HepG2 (cell line): Measurements from ENCODE around the gene LAP3. TPM values are rescaled to one million over a fixed set of nuclear protein-coding genes. Genes with fewer than 3 reads are reported as not detected.

ENCODE experiments used
- ATAC-seq: fragments of 200-7000 bp; cut with Tn5 transposase; 3 replicates; pipeline ENCODE4 v1.9.1; 2020; ENCODE audit warnings: mild to moderate bottlenecking, moderate library complexity
- BruUV-seq: library from RNA; stranded (reverse); fragments of 400-500 nt; replicated peaks from 2 replicates; lab custom pipeline; 2021; lab: Mats Ljungman, UMichigan
- CTCF ChIA-PET: fragments of 300-600 bp; formaldehyde crosslinking; extraction: SDS; loops from one replicate; lab custom pipeline; 2021; ENCODE audit warnings: low total read pairs, inconsistent platforms, low intra/inter-chr PET ratio; lab: Yijun Ruan, JAX
- POLR2A ChIA-PET: fragments of 350-600 bp; sonication (Branson Sonifier 250); formaldehyde crosslinking; loops from one replicate; lab custom pipeline; 2020; ENCODE audit warnings: antibody characterized with exemption, inconsistent platforms; lab: Yijun Ruan, JAX
- DNase-seq: peaks from one replicate; pipeline ENCODE4 v3.0.0-alpha.2; 2015; ENCODE audit warnings: low spot score
- FAIRE-seq: peaks from 3 replicates; lab custom pipeline; 2011; peaks lifted over from hg19 to GRCh38; lab: Jason Lieb, UNC
- H2AFZ ChIP-seq: one replicate; pipeline ENCODE4 v1.6.1; 2011; ENCODE audit warnings: low read length, inconsistent platforms
- H3K27ac ChIP-seq: fragments of 300-600 bp; 3 replicates; pipeline ENCODE4 v1.8.0; 2011; ENCODE audit warnings: mixed run types, mild to moderate bottlenecking, mixed read lengths, low read length, inconsistent platforms; ENCODE audit not compliant: insufficient read depth; ENCODE audit errors: extremely low read length
- H3K27me3 ChIP-seq, 2 experiments: fragments of 200-600 bp in 1 of 2; 2 replicates in 1 of 2; 3 replicates in 1 of 2; pipeline versions ENCODE4 v1.6.0 to v1.8.0; 2011; ENCODE audit warnings: low read length in 2 of 2, mild to moderate bottlenecking in 2 of 2, moderate library complexity in 2 of 2, inconsistent platforms in 1 of 2; ENCODE audit not compliant: insufficient read depth in 2 of 2, control insufficient read depth in 1 of 2
- H3K36me3 ChIP-seq, 2 experiments: fragments of 200-600 bp in 1 of 2; replicated peaks in 1 of 2; 2 replicates in 1 of 2; 3 replicates in 1 of 2; pipeline versions ENCODE4 v1.5.1 to v1.8.0; 2011; ENCODE audit warnings: low read length in 2 of 2, inconsistent platforms in 1 of 2; ENCODE audit not compliant: insufficient read depth in 2 of 2, control insufficient read depth in 1 of 2
- H3K4me1 ChIP-seq: 2 replicates; pipeline ENCODE4 v1.5.1; 2012; ENCODE audit warnings: low read length, inconsistent platforms; ENCODE audit not compliant: insufficient read depth
- H3K4me2 ChIP-seq: 2 replicates; pipeline ENCODE4 v1.6.0; 2011; ENCODE audit warnings: low read depth, low read length, inconsistent platforms
- H3K4me3 ChIP-seq, 3 experiments: fragments of 200-600 bp in 1 of 3; sonication (generic), shearing (Covaris generic) in 1 of 3; replicated peaks in 1 of 3; 2 replicates each; pipeline ENCODE4 v1.5.1; 2011 to 2016; ENCODE audit warnings: low read length in 3 of 3, inconsistent platforms in 2 of 3, low read depth in 2 of 3, mild to moderate bottlenecking in 2 of 3, control low read depth in 1 of 3, mixed read lengths in 1 of 3; ENCODE audit not compliant: insufficient read depth in 1 of 3
- H3K79me2 ChIP-seq: one replicate; pipeline ENCODE4 v1.6.1; 2011; ENCODE audit warnings: low read length, inconsistent platforms; ENCODE audit not compliant: insufficient read depth
- H3K9ac ChIP-seq: 2 replicates; pipeline ENCODE4 v1.6.0; 2011; ENCODE audit warnings: mild to moderate bottlenecking, low read depth, low read length, inconsistent platforms; ENCODE audit not compliant: insufficient read depth
- H3K9me3 ChIP-seq: 2 replicates; pipeline ENCODE4 v1.5.1; 2012; ENCODE audit warnings: mild to moderate bottlenecking, low read length
- H4K20me1 ChIP-seq: 2 replicates; pipeline ENCODE4 v1.6.0; 2011; ENCODE audit warnings: inconsistent platforms, mild to moderate bottlenecking, low read length, moderate library complexity; ENCODE audit not compliant: insufficient read depth
- AGO2 ChIP-seq: fragments of 200-400 bp; formaldehyde crosslinking; optimal IDR thresholded peaks from 2 replicates; pipeline ENCODE3; 2017; ENCODE audit warnings: mild to moderate bottlenecking, low read depth, low read length, moderate library complexity
- ATF7 ChIP-seq, 2 experiments: fragments of 450-650 bp in 1 of 2; sonication (generic) in 1 of 2; formaldehyde crosslinking in 1 of 2; IDR thresholded peaks; 2 replicates each; pipeline versions ENCODE4 v1.4.0 to v1.6.1; 2016 to 2020; ENCODE audit warnings: antibody characterized with exemption in 1 of 2, mild to moderate bottlenecking in 1 of 2, missing genetic modification reagents in 1 of 2
- BRD4 ChIP-seq: sonication (generic); formaldehyde crosslinking; IDR thresholded peaks from 2 replicates; pipeline ENCODE4 v1.4.0; 2020; ENCODE audit warnings: missing genetic modification reagents
- CENPBD1 ChIP-seq: sonication (generic); formaldehyde crosslinking; IDR thresholded peaks from 2 replicates; pipeline ENCODE4 v1.8.0; 2022; ENCODE audit warnings: missing genetic modification reagents, low read depth, mild to moderate bottlenecking, borderline replicate concordance
- GFI1 ChIP-seq: sonication (generic); formaldehyde crosslinking; IDR thresholded peaks from 2 replicates; pipeline ENCODE4 v1.5.0; 2020; ENCODE audit warnings: missing genetic modification reagents, mild to moderate bottlenecking, borderline replicate concordance
- KLF13 ChIP-seq: sonication (generic); formaldehyde crosslinking; IDR thresholded peaks from 2 replicates; pipeline ENCODE4 v1.4.0; 2020; ENCODE audit warnings: mild to moderate bottlenecking, missing genetic modification reagents
- MXD1 ChIP-seq: sonication (generic); formaldehyde crosslinking; IDR thresholded peaks from 2 replicates; pipeline ENCODE4 v1.4.0; 2020; ENCODE audit warnings: mild to moderate bottlenecking, missing genetic modification reagents
- NR0B2 ChIP-seq: sonication (generic); formaldehyde crosslinking; IDR thresholded peaks from 2 replicates; pipeline ENCODE4 v1.4.0; 2020; ENCODE audit warnings: mild to moderate bottlenecking, missing genetic modification reagents
- NR2F6 ChIP-seq, 2 experiments: IDR thresholded peaks; 2 replicates each; pipeline ENCODE4 v1.6.1; 2016; ENCODE audit warnings: antibody characterized with exemption in 1 of 2, mild to moderate bottlenecking in 1 of 2
- PLRG1 ChIP-seq: fragments of 450-650 bp; conservative IDR thresholded peaks from 2 replicates; pipeline ENCODE4 v1.6.1; 2016
- POLR2A ChIP-seq, 2 experiments: IDR thresholded peaks; 2 replicates each; pipeline ENCODE4 v1.6.1; 2011; ENCODE audit warnings: low read depth in 2 of 2, low read length in 2 of 2, mild to moderate bottlenecking in 1 of 2, moderate library complexity in 1 of 2; ENCODE audit not compliant: insufficient read depth in 1 of 2
- RAD21 ChIP-seq: fragments of 450-650 bp; formaldehyde crosslinking; IDR thresholded peaks from 2 replicates; pipeline ENCODE4 v1.5.0; 2020; ENCODE audit warnings: mild to moderate bottlenecking
- TBX3 ChIP-seq: fragments of 450-650 bp; IDR thresholded peaks from 2 replicates; pipeline ENCODE4 v1.6.1; 2017; ENCODE audit warnings: antibody characterized with exemption, mild to moderate bottlenecking, inconsistent platforms, borderline replicate concordance
- ZBTB42 ChIP-seq: sonication (generic); formaldehyde crosslinking; IDR thresholded peaks from 2 replicates; pipeline ENCODE4 v1.5.0; 2020; ENCODE audit warnings: mild to moderate bottlenecking, missing genetic modification reagents
- ZGPAT ChIP-seq: IDR thresholded peaks from 2 replicates; pipeline ENCODE4 v1.6.1; 2016; ENCODE audit warnings: mild to moderate bottlenecking
- ZNF124 ChIP-seq: sonication (generic); formaldehyde crosslinking; IDR thresholded peaks from 2 replicates; pipeline ENCODE4 v1.4.0; 2020; ENCODE audit warnings: missing genetic modification reagents
- ZNF232 ChIP-seq: sonication (generic); formaldehyde crosslinking; IDR thresholded peaks from 2 replicates; pipeline ENCODE4 v1.4.0; 2020; ENCODE audit warnings: missing genetic modification reagents, borderline replicate concordance
- ZNF546 ChIP-seq: sonication (generic); formaldehyde crosslinking; conservative IDR thresholded peaks from 2 replicates; pipeline ENCODE4 v1.8.1; 2023; ENCODE audit warnings: mild to moderate bottlenecking, missing genetic modification reagents
- ZNF614 ChIP-seq: IDR thresholded peaks from 2 replicates; pipeline ENCODE4 v1.6.1; 2018; ENCODE audit warnings: missing biosample characterization, missing genetic modification reagents, inconsistent platforms, borderline replicate concordance
- ZSCAN21 ChIP-seq: sonication (generic); formaldehyde crosslinking; IDR thresholded peaks from 2 replicates; pipeline ENCODE4 v1.8.0; 2022; ENCODE audit warnings: mild to moderate bottlenecking, missing genetic modification reagents, moderate library complexity, borderline replicate concordance
- WGBS: methylation state at CpG from one replicate; pipeline ENCODE4 v1.1.6; 2017; ENCODE audit warnings: low lambda C conversion rate; 5-methylcytosine and 5-hydroxymethylcytosine counted together
- in situ Hi-C: cut with HindIII; loops from 2 replicates; pipeline ENCODE4 v1.10.0; 2017; ENCODE audit warnings: low pct_unique_long_range_greater_than_20kb; ENCODE audit not compliant: extremely low pct_ligation_motif_present
- intact Hi-C: fragments of 100-400 bp; cut with micrococcal nuclease; formaldehyde crosslinking; loops from one replicate; pipeline ENCODE4 v1.10.0; 2022; ENCODE audit not compliant: unreplicated experiment
- polyA plus RNA-seq, 8 experiments: library from polyadenylated mRNA; depleted of rRNA in 3 of 8; stranded (reverse) in 7 of 8; unstranded in 1 of 8; fragments of >200 nt; fragmentation: Illumina TruSeq in 4 of 8; extraction: Trizol in 4 of 8; gene quantifications; 2 replicates each; pipeline versions ENCODE4 v1.2.1 to v1.2.3, GENCODE V29; 2011 to 2016; ENCODE audit warnings: low read depth in 4 of 8, missing spikeins in 1 of 8, mixed read lengths in 1 of 8; ENCODE audit not compliant: insufficient read depth in 1 of 8
- total RNA-seq, 5 experiments: library from RNA; depleted of rRNA; stranded (reverse); fragments of >200 nt; fragmentation: Illumina TruSeq; extraction: Trizol; gene quantifications; 2 replicates each; pipeline ENCODE4 v1.2.3, GENCODE V29; 2016; ENCODE audit warnings: low read depth in 1 of 5

Gene LAP3
- total and polyA plus RNA-seq, 2 of the 13 experiments (the other 11 are each of a cell fraction or from before 2014, with no cell fraction given): 106 to 125 TPM

GRCh38 chr4:17630228-17630627 lies 53.2 kb downstream of the LAP3 start (continued):
- TF ChIP-seq ZGPAT (CRISPR knock-in tag) (no peak), BRD4 (CRISPR knock-in tag) (no peak), MXD1 (CRISPR knock-in tag) (no peak), RAD21 (CRISPR knock-in tag) (no peak), KLF13 (no peak), ATF7 (IDR thresholded peaks at IDR 0.05) (no peak), ATF7 (CRISPR knock-in tag; IDR thresholded peaks at IDR 0.05) (no peak), PLRG1 (no peak), ZSCAN21 (CRISPR knock-in tag) (no peak), POLR2A (IDR thresholded peaks at IDR 0.05; ENCODE audit: insufficient read depth in 1 of 2, low read depth in 2 of 2, low read length in 2 of 2) (no peak), GFI1 (CRISPR knock-in tag) (no peak)

GRCh38 chr4:17633600-17633999 lies 56.6 kb downstream of the LAP3 start:
- Histone ChIP-seq H3K4me3 (no peak overlapping the region), H3K79me2 (no peaks in the 10 kb centered on the region), H3K9me3 (no peaks in the 10 kb centered on the region), H3K4me1 (peaks cover 9% of the 10 kb centered on the region; the same call in 1 of the 2 replicates), H4K20me1 (no peaks in the 10 kb centered on the region; the same call in 1 of the 2 replicates), H3K9ac (no peak overlapping the region), H3K27me3 (no peaks in the 10 kb centered on the region), H2AFZ (no peak overlapping the region), H3K27ac (no peak overlapping the region), H3K4me2 (no peak overlapping the region), H3K36me3 (peaks cover 17 to 61% of the 10 kb centered on the region in 2 experiments)
- no peak for DNase-seq
- POLR2A ChIA-PET: no interaction called here
- in situ Hi-C loops (no loop called here), intact Hi-C loops (loop anchor here (10.0 kb wide), 1 partner anchor 119 kb away; the partner anchor contains the start of genes CLRN2 and QDPR)
- 96% methylated on average over 9 of the region's 9 CpGs for WGBS
- CTCF ChIA-PET: no interaction called here
- TF ChIP-seq AGO2 (no peak), ZNF614 (CRISPR knock-in tag) (no peak), ZNF124 (CRISPR knock-in tag) (no peak), NR2F6 (IDR thresholded peaks at IDR 0.05) (no peak), NR2F6 (CRISPR knock-in tag; IDR thresholded peaks at IDR 0.05) (no peak), ZNF232 (CRISPR knock-in tag) (no peak), NR0B2 (CRISPR knock-in tag) (no peak), TBX3 (no peak), ZNF546 (CRISPR knock-in tag) (no peak), ZBTB42 (CRISPR knock-in tag) (no peak), CENPBD1 (no peak)
- no peak for ATAC-seq
- BruUV-seq: no TSS peak
- FAIRE-seq: no peak
